ENCODE data around the gene ZNF664.

ZNF664 gene

DNA sequence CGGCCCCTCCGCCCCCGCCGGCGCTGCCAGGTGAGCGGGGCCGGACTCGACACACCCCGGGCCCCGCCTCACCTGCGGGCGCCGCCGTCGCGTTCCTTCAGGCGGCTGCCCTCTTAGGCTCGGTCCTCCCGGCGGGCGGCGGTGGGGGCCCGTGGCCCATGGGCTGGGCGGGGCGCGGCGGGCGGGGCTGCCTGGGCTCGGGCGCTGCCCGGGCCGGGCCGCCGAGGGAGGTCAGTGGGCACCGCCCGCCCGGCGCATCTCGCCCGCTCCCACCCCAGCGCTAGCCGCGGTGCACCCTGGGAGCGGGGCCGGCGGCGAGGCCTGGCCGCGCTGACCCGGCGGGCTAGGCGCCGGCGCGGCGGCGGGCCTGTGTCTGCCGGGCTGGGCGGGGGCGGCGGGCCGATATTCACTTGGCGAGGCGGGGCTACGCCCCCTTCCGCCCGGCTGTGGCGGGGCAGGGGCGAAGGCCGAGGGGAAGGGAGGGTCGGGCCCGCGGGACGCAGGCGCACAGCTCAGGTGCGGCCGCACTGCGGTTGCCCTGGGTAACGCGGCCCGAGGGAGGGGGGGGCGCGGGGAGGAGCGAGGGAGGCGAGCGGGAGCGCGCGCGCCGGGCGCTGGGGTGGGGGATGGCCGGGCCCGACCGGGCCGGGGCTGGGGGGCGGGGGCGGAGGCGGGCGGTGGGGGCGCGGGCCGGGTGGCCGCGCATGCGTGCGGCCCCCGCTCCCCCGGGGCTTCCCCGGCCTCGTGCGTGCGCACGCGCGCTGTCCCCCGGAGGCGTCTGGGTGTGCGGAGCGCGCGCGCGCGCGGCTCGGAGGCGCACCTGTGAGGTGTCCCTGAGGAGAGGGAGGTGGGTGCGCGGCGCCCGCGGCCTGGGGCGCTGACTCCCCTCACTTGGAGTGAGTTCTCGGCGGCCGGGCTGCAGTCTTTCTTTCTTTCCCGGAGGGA, at the start of gene ZNF664, which contains the start of gene CCDC92:
Gene ZNF664, plus strand, starts transcription at position 759 of the 945 bp plus-strand sequence. CDS start 38,930 bp downstream, outside the sequence.
Gene CCDC92, minus strand, starts transcription at position 375 of the 945 bp plus-strand sequence. CDS start 28,526 bp downstream, outside the sequence.
- peak; percentile 96 for DNase-seq

DNA sequence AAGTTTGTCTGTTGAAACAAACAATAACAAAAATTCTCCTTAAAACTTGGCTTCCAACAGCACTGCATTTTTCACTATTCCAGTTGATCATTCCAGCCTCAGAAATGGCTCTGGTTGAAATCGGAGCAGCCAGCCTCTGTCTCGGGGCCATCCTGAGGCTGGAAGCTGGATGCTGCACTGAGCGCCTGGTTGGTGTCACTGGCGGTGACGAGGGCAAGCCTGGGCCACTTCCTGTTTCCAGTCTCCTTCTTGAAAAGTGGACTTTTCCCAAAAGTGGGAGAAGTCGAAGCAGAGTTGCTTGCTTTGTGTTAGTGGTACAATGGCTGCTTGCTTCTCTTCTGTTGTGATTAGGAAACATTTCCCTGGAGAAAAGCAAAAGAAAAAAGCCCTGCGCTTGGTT, 49.1 kb upstream of the ZNF664 start:
- no peak for DNase-seq

DNA sequence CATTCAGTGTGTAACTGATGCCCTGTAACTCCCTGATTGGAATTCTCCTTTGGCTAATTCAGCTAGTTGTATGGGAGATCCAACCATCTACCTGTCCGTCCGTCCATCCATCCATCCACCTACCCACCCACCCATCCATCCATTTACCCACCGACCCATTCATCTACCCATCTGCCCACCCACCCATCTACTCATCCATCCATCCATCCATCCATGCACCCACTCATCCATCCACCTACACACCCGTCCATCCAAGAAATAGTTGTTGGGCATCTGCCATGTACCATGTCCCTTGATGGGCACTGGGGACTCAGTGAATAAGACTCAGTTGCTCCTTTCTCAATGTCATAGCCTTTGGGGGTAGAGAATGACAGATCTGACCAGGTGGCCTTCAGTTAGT, 48.5 kb upstream of the ZNF664 start:
- DNase-seq: no peak

DNA sequence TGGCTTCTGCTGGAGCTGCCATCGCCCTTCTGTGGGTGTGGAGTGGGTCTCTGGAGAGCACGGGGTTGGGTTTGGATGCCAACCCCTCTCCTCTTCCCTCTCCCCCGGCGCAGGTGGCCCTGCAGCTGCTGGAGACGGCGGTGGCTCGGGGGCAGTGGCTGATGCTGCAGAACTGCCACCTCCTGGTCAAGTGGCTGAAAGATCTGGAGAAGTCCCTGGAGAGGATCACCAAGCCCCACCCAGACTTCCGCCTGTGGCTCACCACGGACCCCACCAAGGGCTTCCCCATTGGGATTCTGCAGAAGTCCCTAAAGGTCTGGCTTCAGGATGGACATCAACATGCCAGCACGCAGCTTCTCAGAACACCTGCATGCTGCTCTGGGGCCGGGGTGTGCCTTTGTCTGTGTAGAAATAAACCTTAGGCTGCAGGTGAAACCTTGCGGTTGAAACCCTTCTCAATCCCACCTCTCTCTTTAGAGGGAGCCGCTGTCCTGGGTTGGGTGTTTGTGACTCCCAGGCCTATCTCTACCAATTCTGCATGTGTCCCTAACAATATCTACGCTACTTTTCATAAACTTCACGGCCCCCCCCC, 44.6 kb upstream of the ZNF664 start:
- DNase-seq: no peak

DNA sequence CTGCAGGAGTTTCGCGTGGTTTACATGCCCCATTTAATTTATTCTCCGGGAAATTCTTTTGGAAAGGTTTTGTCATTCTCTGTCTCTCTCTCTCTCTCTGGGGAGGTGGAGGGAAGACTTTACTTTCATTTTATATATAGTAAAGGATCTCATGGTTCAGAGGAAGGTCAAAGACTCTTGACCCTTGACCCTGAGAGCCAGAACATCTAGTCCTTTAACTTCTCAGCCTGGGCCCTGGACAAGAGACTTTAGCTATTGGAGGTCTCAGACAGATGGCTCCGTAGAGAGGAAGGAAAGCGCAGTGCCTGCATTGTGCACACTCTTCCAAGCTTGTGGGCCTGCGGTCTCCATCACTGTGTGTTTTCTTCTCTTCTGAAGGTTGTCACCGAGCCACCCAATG, 44.1 kb upstream of the ZNF664 start:
- no peak for DNase-seq

GRCh38 chr12:123929946-123930583, 43.0 kb upstream of the ZNF664 start:
- DNase-seq: no peak

- DNase-seq: peak; percentile 30
Measured at GRCh38 chr12:123931686-123932321, 41.2 kb upstream of the ZNF664 start.

GRCh38 chr12:123933214-123933613, 39.8 kb upstream of the ZNF664 start:
- DNase-seq: no peak

GRCh38 chr12:123934016-123934620, 38.9 kb upstream of the ZNF664 start:
- DNase-seq: no peak

DNA sequence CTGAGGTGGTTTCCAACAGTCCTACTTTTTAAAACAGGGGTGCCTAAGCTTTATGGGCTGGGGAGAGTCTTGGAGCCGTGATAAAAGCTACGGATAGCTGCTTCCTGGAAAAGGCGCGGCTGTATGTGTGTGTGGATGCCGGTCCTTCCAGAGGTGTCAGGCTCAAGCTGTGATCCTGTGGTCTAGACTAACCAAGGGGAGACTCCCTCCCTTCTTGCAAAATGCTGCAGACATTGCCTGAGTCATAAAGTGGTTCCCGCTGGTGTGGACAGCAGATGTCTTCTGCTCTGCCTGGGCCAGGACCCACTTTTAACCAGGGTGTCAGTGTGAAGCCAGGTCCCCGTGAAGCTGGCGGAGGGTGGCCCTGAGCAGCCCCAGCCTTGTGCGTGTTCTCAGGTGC, 38.2 kb upstream of the ZNF664 start:
- DNase-seq: peak; percentile 8

- no peak for DNase-seq
Measured at GRCh38 chr12:123935956-123936355, 37.1 kb upstream of the ZNF664 start.

DNA sequence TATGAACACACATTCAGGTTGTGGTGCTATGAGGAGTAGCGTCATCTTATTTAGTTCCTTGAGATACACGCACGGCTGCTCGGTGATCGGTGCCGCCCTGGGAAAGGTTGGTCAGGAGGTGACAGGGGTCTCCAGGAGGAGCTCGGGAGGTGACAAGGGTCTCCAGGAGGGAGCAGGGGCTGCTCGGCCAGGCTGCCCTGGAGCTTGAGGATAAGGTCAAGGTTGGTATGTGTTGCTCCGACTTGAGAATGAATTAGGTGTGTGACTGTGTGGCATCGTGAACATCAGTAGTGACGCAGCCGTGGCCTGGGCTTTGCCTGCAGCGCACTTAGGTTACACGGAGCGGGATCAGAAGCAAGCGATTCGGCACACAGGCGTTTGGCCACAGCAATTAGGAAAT, 36.5 kb upstream of the ZNF664 start:
- DNase-seq: no peak

DNA sequence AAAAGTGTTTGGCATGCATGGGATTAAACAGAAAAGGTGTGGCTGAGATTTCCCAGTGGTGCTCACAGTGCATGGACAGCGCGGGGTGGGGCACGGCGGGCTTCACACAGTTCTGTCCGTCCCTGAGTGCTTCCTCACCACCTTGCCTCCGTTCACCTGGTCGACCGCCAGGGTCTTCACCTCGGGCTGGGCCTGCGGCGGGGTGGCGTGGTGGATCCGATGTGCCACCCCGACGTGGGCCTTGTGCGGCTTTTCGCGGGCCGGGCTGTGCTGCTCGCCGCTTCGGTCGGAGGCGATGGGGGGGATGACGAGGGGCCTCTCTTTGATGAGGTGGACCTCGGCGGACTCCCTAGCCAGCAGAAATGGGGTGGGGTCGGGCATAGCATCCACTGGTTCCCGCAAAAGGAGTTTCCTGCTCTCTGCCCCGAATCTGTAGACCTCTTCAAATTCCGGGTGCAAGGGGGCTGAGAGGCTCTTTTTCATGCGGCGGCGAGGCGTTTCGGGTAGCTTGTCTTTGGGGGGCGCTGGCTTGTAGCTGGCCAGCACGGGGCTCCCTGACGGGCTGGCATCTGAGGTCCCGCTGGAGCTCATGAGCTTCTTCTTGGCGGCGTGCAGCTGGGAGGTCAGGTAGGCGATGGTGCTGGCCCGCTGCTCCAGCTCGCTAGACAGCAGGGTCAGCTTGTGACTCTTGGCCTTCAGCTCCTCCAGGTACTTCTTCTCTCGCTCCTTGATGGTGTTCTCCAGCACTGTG, 35.9 kb upstream of the ZNF664 start:
- DNase-seq: no peak

DNA sequence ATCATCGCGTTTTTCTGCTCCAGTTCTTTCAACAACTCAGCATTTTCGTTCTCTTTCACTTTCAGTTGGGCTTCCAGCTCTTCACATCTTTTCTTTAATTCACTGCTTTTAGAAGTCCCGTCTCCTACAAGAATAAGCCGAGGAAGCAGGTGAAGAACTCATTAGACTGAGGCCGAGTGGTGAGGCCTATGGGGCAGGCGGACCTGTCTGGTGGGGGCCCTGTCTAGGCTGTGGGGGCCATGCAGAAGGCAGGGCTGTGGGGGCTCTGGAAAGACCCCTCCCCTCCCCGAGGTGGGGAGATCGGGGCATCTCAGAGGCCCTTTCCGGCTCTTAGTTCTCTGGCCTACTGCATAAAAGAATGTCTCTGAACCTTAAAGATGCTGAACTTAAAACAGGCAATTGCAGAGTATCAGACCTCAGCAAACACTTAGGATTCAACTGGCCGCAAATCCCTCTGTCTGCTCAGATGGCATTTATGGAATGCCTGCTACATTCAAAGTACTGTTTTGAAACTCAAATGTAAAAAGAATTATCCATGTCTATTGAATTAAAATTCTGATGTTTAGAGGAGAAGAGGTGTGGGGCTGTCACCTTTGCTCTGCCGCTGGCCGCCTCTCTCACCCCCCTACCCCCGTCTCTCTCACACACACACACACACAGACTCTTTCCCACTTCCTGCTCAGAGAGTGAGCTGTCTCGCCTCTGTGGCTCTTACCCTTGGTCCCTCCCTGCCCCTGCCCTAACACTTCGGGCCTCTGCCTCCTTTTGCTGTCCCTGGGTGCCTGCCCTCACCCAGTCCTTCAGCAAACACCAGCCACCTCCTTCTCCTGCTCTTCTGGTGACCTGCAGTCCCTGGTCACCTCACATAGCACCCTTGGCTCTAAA, 35.1 kb upstream of the ZNF664 start:
- peak; percentile 75 for DNase-seq

GRCh38 chr12:123938679-123939480, 34.1 kb upstream of the ZNF664 start:
- DNase-seq: no peak

GRCh38 chr12:123939716-123940626, 33.0 kb upstream of the ZNF664 start:
- DNase-seq: no peak

DNA sequence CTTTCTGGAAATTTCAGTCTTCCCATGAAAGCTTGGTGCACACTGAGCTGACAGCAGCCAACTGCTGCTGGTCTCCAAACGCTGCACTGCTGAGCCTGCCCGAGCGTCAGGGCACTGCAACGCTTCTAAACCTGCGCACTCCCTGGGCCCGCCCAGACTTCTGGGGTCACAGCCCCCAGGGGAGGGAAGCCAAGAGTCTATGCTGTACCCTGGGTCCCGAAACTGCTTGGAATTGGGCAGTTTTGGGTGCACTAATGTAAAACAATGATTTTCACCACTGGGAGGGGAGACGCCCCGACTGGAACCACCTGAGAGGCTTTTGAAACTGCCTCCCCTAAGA, 32.4 kb upstream of the ZNF664 start:
- no peak for DNase-seq

DNA sequence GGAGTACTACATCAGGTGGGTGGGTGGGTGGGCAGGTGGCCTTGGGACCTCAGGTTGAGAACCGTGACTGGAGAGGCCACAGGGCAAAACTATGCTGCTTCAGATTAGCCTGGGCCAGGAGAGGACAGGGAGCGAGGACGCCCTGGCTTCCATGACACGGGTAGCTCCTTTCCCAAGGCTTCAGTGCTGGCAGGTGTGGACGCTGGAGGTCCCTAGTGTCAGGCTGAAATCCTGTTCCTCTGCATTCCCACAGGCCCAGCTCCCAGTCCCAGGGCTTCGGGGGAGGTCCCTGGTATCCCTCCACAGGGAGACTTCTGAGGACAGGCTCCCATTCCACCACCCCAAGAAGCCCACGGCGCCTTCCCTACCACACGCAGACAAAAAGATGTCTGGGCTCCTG, 32.0 kb upstream of the ZNF664 start:
- DNase-seq: no peak

Data from CD4-positive, alpha-beta T cell treated with Interleukin-4 for 4 hours (primary cell).